LNCAP (cell line): ENCODE data around the gene LPP.

Source experiments
- TF ChIP-seq, protein P1 (sequence below): fragments of 450-650 bp; IDR thresholded peaks from 2 replicates; pipeline ENCODE4 v1.5.1; 2017; ENCODE audit warnings: mild to moderate bottlenecking

Gene LPP

DNA sequence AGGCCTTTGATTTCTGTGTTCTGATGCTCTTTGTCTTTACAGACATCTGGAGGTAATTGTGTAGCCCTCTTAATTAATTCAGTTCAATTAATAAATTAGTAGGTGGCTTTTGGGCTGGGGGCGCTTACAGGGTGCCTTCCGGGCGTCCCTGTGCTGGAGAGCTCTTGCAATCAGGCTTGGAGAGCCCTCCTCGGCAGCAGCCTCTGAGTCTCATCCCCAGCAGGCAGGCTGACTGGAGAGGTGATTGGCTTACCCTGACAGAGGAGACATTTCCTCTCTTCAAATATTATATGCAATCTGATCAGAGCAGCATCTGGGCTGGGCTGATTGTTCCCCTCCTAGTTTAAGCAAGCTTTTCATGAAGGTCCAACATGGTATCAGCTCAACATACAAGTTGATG is 250.7 kb downstream of the LPP start:
- TF ChIP-seq, protein P1, sequence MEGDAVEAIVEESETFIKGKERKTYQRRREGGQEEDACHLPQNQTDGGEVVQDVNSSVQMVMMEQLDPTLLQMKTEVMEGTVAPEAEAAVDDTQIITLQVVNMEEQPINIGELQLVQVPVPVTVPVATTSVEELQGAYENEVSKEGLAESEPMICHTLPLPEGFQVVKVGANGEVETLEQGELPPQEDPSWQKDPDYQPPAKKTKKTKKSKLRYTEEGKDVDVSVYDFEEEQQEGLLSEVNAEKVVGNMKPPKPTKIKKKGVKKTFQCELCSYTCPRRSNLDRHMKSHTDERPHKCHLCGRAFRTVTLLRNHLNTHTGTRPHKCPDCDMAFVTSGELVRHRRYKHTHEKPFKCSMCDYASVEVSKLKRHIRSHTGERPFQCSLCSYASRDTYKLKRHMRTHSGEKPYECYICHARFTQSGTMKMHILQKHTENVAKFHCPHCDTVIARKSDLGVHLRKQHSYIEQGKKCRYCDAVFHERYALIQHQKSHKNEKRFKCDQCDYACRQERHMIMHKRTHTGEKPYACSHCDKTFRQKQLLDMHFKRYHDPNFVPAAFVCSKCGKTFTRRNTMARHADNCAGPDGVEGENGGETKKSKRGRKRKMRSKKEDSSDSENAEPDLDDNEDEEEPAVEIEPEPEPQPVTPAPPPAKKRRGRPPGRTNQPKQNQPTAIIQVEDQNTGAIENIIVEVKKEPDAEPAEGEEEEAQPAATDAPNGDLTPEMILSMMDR: no peak

DNA sequence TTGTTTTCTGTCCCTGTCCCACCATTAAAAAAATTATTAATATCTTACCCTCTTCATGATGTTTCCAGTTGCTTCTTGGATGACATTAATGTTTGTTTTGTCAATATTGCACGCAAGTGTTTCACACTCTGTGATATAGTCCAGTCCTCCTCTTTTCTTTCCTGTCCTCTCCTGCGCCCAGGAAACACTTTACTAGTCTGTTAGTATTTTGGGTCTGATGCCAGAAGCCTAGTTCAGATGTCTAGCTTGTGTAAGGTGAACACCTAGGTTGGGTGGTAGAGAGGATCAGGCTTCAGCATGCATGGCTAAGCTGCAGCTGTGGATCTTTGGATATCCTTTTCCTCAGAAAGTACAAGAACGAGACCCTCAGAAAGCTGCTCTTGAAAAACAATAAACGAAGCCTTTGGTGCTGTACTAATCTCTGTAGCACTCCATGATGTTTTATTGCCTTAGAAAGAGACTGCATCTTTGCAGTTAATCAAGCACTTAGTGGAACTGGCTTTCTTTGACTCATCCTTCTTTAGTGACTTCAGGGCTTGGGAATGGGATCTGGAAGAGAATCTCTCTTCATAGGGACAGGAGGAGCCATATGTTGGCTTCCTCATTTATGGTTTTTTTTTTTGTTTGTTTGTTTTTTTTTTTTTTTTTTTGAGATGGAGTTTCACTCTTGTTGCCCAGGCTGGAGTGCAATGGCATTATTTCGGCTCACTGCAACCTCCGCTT is 253.4 kb downstream of the LPP start:
- TF ChIP-seq, protein P1: no peak

DNA sequence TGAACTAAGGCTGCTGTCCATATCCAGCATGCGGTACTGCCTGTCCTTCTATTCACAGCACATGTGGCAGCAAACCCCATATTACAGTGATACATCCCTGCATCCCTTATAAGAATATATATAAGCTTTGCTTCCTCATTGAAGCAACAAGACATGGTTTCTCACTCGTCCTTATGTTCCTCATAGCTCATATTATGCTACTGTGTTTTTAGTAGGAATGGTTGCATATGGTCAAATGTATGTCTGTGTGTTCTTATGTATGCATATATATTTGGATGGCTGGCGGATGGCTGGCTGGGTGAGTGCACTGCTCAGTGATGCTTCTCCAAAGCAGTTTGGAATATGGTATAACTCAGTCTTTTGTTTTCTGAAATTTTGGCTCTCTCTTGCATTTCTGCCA is 254.9 kb downstream of the LPP start:
- TF ChIP-seq, protein P1: no peak

DNA sequence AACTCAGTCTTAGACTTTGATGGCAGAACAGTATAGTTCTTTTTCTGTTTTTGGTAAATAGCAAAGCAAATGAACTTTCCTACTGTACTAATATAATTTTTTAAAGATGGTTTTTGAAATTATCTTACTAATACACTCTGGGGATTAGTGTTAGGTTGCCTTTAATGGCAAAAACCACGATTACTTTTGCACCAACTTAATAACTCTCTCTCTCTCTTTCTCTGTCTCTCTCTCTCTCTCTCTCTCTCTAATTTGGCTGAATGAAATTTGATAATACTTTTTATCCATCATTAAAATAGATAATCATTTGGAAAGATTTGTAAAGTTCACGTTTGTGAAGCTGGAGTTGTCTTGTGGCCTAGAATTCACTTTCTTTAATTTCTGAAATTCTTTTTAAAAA is 257.8 kb downstream of the LPP start:
- TF ChIP-seq, protein P1: no peak

DNA sequence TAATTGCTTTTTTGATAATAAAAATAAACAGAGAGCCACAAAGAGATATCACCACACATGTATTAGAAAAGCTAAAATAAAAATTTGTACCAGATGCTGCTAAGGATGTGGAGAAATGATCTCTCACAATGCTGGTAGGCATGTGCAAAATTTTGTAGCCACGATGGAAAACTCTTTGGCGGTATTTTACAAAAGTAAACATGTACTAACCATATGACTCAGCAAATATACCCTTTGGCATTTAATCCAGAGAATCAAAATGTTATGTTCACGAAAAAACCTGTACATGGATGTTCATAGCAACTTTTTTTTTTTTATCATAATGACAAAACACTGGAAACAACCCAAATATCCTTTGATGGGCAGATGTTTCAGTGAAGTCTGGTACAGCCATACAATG is 261.2 kb downstream of the LPP start:
- TF ChIP-seq, protein P1: no peak

DNA sequence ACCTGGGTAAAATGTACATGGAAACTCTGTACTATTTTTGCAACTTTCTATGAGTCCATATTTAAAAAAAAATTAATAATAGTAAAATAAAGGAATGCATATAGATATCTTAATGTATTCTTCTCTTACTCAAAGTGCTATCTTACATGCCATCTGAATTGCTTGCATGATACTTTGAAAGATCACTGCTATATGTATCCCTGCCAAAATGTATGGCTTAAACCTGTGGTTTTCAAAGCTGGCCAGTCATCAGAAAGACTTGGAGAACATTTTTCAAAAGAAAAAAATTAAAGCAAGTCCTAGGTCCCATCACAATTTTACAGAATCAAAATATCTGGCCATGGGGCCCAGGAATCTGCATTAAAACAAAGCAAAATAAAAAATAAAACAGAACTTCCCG is 262.1 kb downstream of the LPP start:
- TF ChIP-seq, protein P1: no peak

DNA sequence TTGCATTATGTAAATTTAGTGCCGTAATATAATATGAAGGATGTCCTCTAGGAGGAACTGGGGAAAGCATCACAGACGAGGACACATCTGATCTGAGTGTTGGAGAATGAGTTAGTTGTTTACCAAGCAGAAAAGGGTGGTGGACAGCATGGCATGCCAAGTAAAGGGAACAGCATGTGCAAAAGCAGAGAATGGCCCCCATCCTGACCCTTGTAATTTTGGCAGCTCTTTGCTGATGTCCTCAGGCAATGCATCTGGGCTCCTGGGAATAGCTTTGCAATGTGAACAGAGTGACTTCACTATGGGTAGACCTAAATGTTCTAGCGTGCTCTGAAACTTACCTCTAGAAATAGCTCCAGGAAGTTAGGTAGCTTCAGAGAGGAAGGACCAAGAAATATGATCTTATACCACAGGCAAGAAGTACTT is 263.3 kb downstream of the LPP start:
- TF ChIP-seq, protein P1: no peak

DNA sequence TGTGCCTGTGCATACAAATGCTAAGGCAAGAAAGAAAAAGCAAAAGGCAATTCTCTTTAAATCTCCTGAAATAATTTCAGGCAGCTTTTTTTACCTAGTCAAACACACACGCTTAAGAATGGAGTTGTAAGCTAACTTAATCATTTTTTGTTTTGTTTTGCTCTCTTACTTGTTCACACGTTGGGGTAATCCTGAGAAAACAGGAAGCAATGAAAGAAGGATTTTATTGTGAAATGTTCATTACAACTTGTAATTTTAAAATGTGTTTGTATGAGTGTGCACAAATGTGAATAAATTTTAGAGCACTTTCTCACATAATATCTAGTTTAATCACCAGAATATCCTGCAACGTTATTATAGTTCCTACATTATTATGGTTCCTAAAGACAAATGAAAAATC is 263.8 kb downstream of the LPP start:
- TF ChIP-seq, protein P1: no peak
